ENCODE data around the gene CLEC11A. TPM values are rescaled to one million over a fixed set of nuclear protein-coding genes. Genes with fewer than 3 reads are reported as not detected.

The CLEC11A gene
- total and polyA plus RNA-seq, 10 of the 15 experiments (the other 5 are each of a cell fraction or from before 2014, with no cell fraction given) = not detected

GRCh38 chr19:50739132-50739913 is 16.2 kb downstream of the CLEC11A start (continued):
- TF ChIP-seq, protein P1, sequence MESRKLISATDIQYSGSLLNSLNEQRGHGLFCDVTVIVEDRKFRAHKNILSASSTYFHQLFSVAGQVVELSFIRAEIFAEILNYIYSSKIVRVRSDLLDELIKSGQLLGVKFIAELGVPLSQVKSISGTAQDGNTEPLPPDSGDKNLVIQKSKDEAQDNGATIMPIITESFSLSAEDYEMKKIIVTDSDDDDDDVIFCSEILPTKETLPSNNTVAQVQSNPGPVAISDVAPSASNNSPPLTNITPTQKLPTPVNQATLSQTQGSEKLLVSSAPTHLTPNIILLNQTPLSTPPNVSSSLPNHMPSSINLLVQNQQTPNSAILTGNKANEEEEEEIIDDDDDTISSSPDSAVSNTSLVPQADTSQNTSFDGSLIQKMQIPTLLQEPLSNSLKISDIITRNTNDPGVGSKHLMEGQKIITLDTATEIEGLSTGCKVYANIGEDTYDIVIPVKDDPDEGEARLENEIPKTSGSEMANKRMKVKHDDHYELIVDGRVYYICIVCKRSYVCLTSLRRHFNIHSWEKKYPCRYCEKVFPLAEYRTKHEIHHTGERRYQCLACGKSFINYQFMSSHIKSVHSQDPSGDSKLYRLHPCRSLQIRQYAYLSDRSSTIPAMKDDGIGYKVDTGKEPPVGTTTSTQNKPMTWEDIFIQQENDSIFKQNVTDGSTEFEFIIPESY (IDR thresholded peaks at IDR 0.05) = no peak
- TF ChIP-seq RELB (IDR thresholded peaks at IDR 0.05; ENCODE audit: low read depth) (no peak), ZNF384 (IDR thresholded peaks at IDR 0.05; ENCODE audit: borderline replicate concordance, low read depth, low read length) (no peak), ATF7 (IDR thresholded peaks at IDR 0.05; ENCODE audit: low read depth) (no peak), CBFB (IDR thresholded peaks at IDR 0.05; ENCODE audit: low read depth) (no peak), PAX8 (IDR thresholded peaks at IDR 0.05) (no peak), PAX5 (IDR thresholded peaks at IDR 0.05; ENCODE audit: borderline replicate concordance, low read depth, low read length) (no peak)

DNA sequence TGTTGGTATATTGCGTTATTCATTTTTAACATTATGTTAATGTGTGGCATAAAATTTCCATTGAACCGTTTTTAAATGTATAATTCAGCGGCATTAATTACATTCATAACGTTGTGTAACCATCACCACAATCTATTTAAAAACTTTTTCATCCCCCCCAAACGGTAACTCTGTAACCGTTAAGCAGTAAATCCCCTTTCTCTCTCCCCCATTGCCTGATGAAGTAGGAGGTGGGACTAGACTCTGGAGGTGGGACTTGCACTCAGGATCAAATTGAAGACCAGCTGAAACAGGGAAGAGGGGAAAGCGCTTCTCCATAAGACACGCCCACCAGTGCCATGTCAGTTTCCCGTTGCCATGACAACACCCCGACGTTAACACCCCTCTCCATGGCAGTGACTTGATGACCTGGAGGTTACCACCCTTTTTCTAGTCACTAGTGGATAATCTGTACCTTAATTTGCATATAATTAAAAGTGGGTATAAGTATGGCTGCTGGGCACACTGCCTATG is 16.8 kb downstream of the CLEC11A start:
- 28% methylated on average over 11 of the region's 11 CpGs for WGBS (ENCODE audit: insufficient coverage, insufficient replicate concordance, low lambda C conversion rate, missing lambda C conversion rate)
- Histone ChIP-seq H3K4me2 (ENCODE audit: control insufficient read depth, insufficient read depth) (no peak overlapping the region), H3K9me3 (replicated peaks; ENCODE audit: control insufficient read depth, insufficient read depth, low read length) (no peaks in the 10 kb centered on the region), H3K4me3 (no peak overlapping the region), H3K9ac (ENCODE audit: control insufficient read depth, insufficient read depth, low read length) (no peak overlapping the region), H3K4me1 (ENCODE audit: control insufficient read depth, insufficient read depth, low read length) (no peaks in the 10 kb centered on the region), H4K20me1 (ENCODE audit: control insufficient read depth, insufficient read depth) (no peaks in the 10 kb centered on the region), H3K36me3 (ENCODE audit: control insufficient read depth in 2 of 2, insufficient read depth in 2 of 2, low read length in 1 of 2) (no peaks in the 10 kb centered on the region), H3K27ac (ENCODE audit: control insufficient read depth, insufficient read depth) (no peak overlapping the region), H2AFZ (ENCODE audit: control insufficient read depth, low read depth, low read length) (no peak overlapping the region), H3K27me3 (replicated peaks in 1 of 2; ENCODE audit: control insufficient read depth in 2 of 2, insufficient read depth in 2 of 2, low read length in 1 of 2) (no peaks in the 10 kb centered on the region; a peak in 1 of 4 replicates), H3K79me2 (ENCODE audit: control insufficient read depth, insufficient read depth, low read length) (no peaks in the 10 kb centered on the region)
- FAIRE-seq (no peak), ATAC-seq (no peak), DNase-seq (ENCODE audit: low read depth, low spot score) (no peak)
- CTCF ChIA-PET = no interaction called here
- no peak for TF ChIP-seq RFX5 (IDR thresholded peaks at IDR 0.05; ENCODE audit: low read depth, low read length)
- RAD21 ChIA-PET (ENCODE audit: unreplicated experiment) = no interaction called here
- BruUV-seq (replicated peaks) = no TSS peak
- intact Hi-C loops (cut with micrococcal nuclease; ENCODE audit: unreplicated experiment) (no loop called here), in situ Hi-C loops (cut with MboI) (no loop called here)
- SMC1A ChIA-PET (ENCODE audit: uncharacterized antibody, unreplicated experiment) = no interaction called here
- POLR2A ChIA-PET = no interaction called here
